Endometrial microvascular endothelial cells (primary cell): ENCODE results near the gene TEX2. TPM values are rescaled to one million over a fixed set of nuclear protein-coding genes. Genes with fewer than 3 reads are reported as not detected.
"Not testable (repeated sequence)": the region's sequence is repeated elsewhere in the genome, so short reads cannot be mapped to it uniquely, and the experiment has no call there.

ENCODE experiments used
- in situ Hi-C: cut with HindIII; loops from 2 replicates; pipeline ENCODE4 v1.10.0; 2017; ENCODE audit warnings: low sequenced_read_pairs, low pct_unique_long_range_greater_than_20kb; ENCODE audit errors: inconsistent ontology term
- total RNA-seq: library from RNA; depleted of rRNA; stranded (reverse); fragments of >200 nt; gene quantifications from one replicate; pipeline ENCODE4 v1.2.3, GENCODE V29; 2015; ENCODE audit errors: inconsistent ontology term

TEX2 gene
- total RNA-seq, 1 donor from 2014 or later, result 24.9 TPM

GRCh38 chr17:64190472-64190871, 72.6 kb downstream of the TEX2 start:
- in situ Hi-C loops, result no loop called here

DNA sequence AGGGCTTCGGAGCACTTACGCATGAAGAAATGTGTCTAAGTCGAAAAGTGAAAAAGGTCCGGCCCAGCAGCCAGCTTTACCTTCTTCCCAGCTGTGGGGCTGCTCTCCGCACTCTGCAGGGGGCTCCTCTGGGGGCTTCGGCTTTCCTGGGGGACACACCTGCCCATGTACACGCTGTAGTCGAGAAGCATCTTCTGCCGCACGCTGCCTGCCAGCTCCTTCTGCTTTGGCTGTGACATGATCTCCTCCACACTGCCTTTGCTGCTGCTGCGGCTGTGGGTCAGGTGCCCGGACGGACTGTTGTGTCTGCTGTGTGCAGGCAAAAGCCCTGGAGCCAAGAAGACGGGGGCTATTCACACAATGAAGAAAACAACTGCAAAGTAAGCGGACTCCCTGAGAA, 75.0 kb downstream of the TEX2 start:
- in situ Hi-C loops, result no loop called here

DNA sequence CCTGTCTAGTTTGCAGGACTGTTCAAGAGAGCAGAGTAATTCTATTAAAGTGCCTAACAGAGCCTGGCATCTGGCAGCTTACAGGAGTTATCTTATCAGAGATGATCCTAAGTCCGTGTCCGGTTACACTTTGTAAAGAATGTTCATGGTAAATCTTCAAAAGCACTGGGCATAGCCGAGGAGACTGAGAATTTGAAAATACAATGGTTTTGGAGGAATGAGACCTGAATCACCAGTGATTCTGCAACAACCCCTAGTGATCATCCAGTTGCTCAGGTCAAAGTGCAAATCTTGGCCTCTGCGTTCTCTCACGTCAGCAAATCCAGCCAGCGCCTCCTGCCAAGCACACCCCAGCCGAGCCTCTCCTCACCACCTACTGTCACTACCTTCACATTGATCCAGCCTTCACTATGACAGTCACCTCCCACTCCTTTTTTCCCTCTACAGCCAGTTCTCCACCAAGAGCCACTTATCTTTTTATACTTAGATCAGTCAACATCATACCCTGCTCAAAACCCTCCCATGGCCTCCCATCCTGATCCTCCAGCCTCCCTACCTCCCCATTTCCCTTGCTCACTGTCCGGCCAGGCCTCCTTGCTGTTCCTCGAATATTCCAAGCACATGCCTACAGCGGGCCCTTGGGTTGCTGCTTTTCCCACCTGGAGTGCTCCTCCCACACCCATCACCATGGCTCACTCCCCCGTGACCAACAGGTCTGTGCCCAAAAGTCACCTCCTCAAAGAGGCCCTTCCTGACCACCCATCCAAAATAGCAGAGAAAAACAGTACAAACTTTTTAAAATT, 75.8 kb downstream of the TEX2 start:
- in situ Hi-C loops, result no loop called here

DNA sequence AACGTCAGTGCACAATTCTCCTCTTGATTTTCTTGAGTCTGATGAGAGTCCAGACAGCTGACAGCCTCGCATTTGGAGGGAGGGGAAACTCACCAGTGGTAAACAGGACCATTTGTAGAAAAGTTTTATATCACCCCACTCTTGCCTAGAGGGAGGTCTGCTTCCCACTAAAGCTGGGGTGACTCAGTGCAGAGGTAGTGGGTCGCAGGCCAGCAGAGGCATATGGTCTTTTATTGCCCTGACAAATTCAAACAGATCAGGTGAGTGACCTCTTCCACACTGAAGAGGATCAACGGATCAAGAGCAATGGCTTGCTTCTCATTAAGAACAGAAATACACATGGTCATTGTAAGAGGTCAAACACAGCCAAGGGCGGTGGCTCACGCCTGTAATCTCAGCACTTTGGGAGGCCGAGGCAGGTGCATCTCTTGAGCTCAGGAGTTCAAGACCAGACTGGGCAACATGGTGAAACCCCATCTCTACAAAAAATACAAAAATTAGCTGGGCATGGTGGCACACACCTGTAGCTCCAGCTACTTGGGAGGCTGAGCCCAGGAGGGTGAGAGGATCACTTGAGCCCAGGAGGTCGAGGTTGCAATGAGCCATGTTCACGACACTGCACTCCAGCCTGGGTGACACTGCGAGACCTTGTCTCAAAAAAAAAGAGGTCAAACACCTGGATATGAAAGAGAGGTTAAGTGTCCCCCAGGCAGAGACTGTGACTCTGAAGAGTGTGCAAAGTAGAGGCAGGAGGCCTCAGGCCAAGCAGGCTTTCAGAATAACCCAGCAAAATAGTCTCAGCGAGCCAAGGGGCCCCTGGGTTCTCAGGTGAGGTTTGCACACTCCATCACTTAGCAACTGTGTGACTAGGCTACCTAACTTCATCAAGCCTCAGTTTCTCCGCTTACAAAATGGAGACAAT, 76.6 kb downstream of the TEX2 start:
- in situ Hi-C loops, result no loop called here

GRCh38 chr17:64185557-64185956, 77.5 kb downstream of the TEX2 start:
- in situ Hi-C loops, result not testable (repeated sequence)

GRCh38 chr17:64185101-64185500, 78.0 kb downstream of the TEX2 start:
- in situ Hi-C loops, result no loop called here

- in situ Hi-C loops, result no loop called here
These were observed 79.2 kb downstream of the TEX2 start for GRCh38 chr17:64183815-64184214.

DNA sequence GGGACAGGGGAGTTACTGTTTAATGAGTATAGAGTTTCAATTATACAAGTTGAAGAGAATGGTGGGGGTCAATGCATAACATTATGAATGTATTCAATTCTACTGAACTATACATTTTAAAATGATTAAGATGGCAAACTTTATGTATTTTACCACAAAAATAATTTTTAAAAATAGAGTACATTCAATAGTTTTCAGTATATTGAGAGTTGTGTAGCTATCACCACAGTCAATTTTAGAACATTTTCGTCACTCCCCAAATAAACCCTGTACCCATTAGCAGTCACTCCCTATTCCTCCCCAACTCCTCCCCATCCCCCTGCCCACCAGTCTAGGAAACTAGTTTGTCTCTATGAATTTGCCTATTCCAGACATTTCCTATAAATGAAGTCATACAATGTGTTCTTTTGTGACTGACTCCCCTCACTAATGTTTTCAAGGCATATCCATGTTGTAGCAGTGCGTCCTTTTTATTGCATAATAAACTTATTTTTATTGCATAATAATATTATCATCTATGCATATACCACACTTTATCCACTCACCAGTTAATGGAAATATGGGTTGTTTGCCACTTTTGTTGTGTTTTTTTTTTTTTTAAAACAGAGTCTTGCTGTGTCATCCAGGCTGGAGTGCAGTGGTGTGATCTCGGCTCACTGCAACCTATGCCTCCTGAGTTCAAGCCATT, 80.6 kb downstream of the TEX2 start:
- in situ Hi-C loops, result no loop called here

DNA sequence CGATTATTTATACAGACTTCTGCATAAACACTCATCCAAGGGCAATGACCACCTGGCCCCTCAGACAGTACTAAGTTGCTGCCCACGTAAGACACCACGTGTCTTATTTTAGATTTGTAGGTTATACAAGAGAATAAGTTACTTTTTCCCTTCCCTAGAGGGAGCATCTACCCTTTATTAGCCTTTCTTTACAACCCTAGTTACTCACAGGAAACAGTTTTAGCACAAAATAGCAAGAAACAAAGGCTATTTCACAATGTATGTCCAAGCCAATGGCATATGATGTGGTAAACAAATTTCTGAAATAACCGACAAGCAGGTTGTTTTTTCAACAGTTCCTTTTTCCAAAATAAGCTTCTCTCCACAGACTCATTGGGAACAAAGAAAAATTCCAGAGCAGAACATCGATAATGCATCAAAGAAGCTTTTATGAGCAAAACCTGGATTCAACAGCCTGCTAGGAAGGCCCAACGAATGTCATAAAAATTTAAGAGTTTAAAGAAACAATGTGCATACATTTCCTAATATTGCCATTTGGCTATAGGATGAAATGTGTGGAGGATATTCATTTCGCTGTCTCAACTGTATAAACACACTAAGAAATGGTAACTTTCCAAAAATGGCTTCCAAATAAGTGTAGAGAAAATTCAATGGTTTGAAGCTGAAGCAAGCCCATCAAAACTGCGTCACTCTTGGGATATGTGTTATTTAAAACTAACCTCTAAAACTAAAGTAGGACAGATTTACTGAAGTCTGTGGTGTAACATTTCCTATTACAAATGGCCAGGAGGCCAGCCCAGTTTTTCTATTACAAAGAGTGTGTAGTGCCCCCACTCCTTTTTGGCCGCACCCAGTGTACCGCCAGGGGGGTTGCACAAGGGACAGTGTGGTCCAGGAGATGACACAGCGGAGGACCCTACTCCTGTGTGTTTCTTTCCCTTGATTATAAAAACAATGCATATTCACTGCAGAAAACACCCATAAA, 82.7 kb downstream of the TEX2 start:
- in situ Hi-C loops, result no loop called here

DNA sequence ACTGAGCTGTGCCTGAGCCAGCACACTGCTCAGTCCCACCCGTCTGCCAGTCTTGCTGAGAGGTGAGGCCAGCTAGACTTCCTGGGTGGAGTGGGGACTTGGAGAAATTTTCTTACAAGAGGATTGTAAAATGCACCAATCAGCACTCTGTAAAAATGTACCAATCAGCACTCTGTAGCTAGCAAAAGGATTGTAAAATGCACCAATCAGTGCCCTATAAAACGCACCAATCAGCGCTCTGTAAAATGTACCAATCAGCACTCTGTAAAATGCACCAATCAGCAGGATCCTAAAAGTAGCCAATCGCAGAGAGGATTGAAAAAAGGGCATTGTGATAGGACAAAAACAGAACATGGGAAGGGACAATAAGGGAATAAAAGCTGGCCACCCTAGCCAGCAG, 84.0 kb downstream of the TEX2 start:
- in situ Hi-C loops, result not testable (repeated sequence)

GRCh38 chr17:64178011-64178825, 84.8 kb downstream of the TEX2 start:
- in situ Hi-C loops, result no loop called here

DNA sequence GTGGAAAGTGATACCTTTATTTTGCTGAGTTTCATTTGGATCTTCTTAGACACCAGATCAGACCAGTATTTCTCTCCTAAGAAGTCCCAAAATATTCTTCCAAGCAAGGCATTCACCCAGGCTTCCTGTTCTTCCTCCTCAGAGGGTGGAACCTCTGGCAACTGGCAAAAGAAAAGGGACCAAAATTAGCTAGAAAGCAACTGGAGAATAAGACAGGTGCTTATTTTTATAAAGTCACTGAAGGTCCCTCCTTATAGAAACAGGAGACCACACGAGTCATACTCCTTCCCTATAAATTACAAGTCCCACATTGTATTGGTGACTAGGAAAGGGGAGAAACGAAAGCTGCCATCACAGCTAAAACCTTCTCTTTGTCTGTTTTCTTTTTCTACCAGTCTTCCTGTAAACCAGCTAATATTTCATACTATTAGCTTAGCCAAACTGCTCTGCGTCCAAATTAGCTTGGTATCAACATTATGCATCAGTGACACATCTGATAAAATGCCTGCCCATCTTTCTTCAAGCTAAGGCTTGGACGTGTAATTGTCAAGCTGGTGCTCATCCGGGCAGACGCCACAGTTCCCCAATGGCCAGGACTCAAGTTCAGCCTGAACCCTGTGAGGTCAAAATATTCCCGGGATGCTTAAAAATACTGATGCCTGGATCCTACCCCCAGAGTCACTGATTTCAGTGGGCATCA, 85.6 kb downstream of the TEX2 start:
- in situ Hi-C loops, result no loop called here

DNA sequence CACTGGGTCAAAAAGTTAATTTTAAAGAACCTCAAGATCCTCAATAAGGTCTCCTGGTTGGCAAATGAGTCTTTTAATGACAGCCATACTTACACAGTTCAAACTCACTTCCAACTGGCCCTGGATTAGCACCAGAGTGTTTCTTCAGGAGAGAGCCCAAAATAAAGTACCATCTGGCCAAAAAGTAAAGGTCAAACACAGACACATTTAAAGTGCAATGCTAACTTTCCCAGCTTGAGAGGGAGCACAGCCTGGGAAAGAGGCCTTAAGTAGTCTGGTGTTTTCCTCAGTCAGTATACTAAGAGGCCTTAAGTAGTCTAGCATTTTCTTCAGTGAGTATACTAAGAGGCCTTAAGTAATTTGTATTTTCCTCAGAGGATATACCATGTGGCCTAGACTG, 86.5 kb downstream of the TEX2 start:
- in situ Hi-C loops, result no loop called here

DNA sequence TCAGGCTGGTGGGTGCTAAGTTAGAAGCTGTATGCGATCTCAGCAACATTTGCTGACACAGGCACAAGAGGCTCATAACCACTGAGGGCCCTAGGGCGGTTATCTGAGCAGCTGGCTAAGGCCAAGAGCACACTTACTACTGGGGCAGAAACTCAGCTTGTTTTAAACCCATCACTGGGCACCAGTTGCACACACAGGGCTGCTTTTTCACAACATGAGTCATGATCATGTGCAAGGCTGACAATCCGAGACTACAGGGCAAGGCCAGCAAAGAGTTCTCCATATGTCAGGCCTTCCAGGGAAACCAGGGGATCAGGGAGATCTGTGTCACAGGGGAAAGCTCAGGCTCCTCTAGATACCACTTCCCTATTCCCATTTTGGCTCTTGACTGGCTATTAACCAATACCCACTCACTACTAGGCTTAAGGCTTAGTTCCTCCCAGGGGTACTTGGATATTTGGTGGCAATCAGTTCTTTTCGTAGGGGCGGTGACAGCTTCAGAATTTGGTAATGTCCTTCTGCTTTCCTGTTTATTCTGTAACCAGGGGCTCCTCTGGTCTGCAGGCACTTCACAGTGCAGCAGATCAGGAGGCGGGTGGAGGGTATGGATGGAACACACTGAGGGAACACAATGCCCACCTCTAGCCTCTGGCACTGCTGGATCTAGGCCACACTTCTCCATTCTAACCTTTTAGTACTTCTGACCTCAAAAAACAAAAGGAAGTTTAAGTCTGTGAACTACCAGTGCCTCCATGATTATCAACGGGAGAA, 88.2 kb downstream of the TEX2 start:
- in situ Hi-C loops, result no loop called here

GRCh38 chr17:64173646-64174045, 89.4 kb downstream of the TEX2 start:
- in situ Hi-C loops, result no loop called here

DNA sequence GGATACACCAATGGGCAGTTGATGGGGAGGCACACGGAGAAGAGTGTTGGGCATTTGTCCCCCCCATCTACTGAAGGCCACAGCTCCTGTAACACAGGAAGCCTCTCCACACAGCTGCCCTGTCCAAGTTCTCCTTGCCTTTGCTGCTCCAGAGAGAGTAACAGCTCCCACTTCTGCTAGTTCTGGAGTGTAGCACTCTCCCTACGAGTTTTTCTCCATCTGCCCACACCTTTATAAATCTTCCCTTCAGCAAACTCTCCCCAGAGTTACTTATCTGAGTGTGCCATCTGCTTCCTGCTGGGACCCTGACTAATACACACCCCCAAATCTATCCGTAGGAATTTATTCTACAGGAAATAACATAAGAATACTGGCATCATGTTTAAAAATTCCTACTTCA, 90.5 kb downstream of the TEX2 start:
- in situ Hi-C loops, result no loop called here
